Measurements from ENCODE around the gene ANKRD33B. TPM values are rescaled to one million over a fixed set of nuclear protein-coding genes. Genes with fewer than 3 reads are reported as not detected.
"Not testable (repeated sequence)": the region's sequence is repeated elsewhere in the genome, so short reads cannot be mapped to it uniquely, and the experiment has no call there.

ANKRD33B gene
- polyA plus RNA-seq, 1 experiment = 4.8 TPM

DNA sequence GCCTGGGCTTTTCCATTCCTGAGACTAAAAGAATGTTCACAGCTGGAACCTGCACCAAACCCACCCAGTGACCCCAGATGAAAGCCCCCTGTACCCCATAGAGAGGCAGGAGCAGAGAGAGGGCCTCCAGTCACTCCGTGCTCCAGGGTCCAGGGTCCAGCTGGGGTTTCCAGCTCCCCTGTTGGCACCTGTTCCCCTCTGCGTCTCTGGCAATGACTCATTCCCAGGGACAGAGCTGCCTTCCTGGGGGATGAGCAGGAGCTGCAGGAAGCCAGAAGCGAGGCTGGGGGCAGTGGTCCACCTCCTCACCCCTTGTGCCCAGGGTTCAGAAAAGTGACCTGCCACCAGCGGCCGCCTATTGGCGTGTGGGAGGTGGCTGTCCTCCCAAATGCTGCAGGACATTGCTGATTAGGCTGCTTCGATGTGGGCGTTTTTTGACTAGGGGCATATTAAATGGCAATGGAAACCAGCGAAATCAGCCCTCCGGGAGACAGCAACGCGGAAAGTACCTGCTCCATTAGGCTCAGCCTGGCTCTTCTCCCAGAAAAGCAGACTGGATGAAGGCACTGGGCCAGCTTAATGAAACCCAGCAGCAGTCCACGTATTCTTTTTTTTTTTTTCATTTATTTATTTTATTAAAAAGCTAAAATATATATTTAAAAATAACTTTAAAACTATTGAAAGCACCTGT lies 99.8 kb downstream of the ANKRD33B start:
- TF ChIP-seq, protein P1, sequence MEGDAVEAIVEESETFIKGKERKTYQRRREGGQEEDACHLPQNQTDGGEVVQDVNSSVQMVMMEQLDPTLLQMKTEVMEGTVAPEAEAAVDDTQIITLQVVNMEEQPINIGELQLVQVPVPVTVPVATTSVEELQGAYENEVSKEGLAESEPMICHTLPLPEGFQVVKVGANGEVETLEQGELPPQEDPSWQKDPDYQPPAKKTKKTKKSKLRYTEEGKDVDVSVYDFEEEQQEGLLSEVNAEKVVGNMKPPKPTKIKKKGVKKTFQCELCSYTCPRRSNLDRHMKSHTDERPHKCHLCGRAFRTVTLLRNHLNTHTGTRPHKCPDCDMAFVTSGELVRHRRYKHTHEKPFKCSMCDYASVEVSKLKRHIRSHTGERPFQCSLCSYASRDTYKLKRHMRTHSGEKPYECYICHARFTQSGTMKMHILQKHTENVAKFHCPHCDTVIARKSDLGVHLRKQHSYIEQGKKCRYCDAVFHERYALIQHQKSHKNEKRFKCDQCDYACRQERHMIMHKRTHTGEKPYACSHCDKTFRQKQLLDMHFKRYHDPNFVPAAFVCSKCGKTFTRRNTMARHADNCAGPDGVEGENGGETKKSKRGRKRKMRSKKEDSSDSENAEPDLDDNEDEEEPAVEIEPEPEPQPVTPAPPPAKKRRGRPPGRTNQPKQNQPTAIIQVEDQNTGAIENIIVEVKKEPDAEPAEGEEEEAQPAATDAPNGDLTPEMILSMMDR (IDR thresholded peaks at IDR 0.05; ENCODE audit: low read depth, low read length) = no peak

DNA sequence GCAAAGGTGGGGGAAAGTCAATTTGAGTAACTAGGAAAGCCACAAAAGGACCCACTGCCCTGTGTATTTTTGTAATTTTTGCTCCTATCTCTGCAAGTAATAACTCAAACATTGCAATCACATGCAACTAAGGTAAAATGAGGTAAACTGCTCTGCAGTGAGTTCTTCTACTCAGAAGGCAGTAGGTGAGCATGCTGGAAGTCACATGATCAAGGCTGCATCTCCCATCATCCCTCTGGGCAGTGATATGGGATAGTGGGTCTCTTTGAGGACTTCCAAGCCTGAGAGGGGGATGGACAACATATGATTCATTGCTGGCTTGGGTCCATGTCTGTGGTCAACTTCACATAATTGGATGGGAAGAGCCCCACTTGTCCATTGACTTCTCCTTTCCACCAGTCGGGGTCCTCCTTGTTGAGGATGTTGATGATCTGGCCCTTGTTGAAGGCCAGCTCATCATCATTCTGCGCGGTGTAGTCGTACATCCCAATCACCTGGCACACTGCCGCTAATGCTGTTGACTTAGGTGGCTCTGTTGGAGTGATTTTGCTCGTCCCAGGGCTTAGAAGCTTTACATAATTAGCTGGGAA lies 100.4 kb downstream of the ANKRD33B start:
- POLR2A ChIA-PET; H3K4me3 ChIP-seq (ENCODE audit: low read depth, low read length); H3K27ac ChIP-seq (ENCODE audit: low read depth, low read length); H3K9me3 ChIP-seq (ENCODE audit: control insufficient read depth, insufficient read depth, low read length); DNase-seq (ENCODE audit: low read depth, low spot score); H3K27me3 ChIP-seq (ENCODE audit: control insufficient read depth, insufficient read depth, low read length): not testable (repeated sequence)
- CTCF ChIA-PET = interaction anchor here (0.6 kb wide), 1 partner anchor 163 kb away, joined by 3 read pairs; no protein-coding TSS in a partner anchor

More for the DNA sequence above, 99.8 kb downstream of the ANKRD33B start:
- peaks cover 2% of the 10 kb centered on the region; the same call in 1 of the 2 replicates for H3K9me3 ChIP-seq (ENCODE audit: control insufficient read depth, insufficient read depth, low read length)
- peak overlapping the region; percentile 47 for H3K27ac ChIP-seq (ENCODE audit: low read depth, low read length)
- H3K4me3 ChIP-seq (ENCODE audit: low read depth, low read length) = no peak overlapping the region
- ChIA-PET POLR2A (no interaction called here), CTCF (interaction anchor here (0.6 to 2.1 kb wide), 3 partner anchors 15 to 211 kb away, joined by 3 to 6 read pairs (median 4); no protein-coding TSS in a partner anchor)
- no peaks in the 10 kb centered on the region for H3K27me3 ChIP-seq (ENCODE audit: control insufficient read depth, insufficient read depth, low read length)
- DNase-seq (ENCODE audit: low read depth, low spot score) = no peak

DNA sequence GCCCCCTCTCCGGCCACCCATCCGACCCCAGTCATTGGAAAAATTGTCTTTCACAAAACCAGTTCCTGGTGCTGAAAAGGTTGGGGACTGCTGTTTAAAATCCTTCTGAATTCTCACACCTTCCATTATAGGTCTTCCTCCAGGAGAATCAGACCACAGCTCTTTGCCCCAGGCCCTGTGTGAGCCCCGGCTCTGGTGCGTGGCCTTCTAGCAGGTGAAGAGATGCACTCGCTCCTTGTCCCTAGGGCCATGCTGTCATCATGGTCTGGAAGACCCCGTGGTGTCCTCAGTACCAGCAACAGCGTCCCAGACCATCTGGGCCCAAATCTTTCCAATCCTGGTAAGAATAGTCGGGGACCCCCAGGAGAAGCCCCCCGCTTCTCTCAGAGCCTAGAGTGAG lies 101.9 kb downstream of the ANKRD33B start:
- no peak overlapping the region for H3K27ac ChIP-seq (ENCODE audit: low read depth, low read length)
- ChIA-PET POLR2A (no interaction called here), CTCF (no interaction called here)
- H3K9me3 ChIP-seq (ENCODE audit: control insufficient read depth, insufficient read depth, low read length) = peaks cover 6% of the 10 kb centered on the region; the same call in 1 of the 2 replicates
- DNase-seq (ENCODE audit: low read depth, low spot score) = no peak
- no peaks in the 10 kb centered on the region for H3K27me3 ChIP-seq (ENCODE audit: control insufficient read depth, insufficient read depth, low read length)
- no peak overlapping the region for H3K4me3 ChIP-seq (ENCODE audit: low read depth, low read length)
- TF ChIP-seq, protein P1 (IDR thresholded peaks at IDR 0.05; ENCODE audit: low read depth, low read length) = no peak

DNA sequence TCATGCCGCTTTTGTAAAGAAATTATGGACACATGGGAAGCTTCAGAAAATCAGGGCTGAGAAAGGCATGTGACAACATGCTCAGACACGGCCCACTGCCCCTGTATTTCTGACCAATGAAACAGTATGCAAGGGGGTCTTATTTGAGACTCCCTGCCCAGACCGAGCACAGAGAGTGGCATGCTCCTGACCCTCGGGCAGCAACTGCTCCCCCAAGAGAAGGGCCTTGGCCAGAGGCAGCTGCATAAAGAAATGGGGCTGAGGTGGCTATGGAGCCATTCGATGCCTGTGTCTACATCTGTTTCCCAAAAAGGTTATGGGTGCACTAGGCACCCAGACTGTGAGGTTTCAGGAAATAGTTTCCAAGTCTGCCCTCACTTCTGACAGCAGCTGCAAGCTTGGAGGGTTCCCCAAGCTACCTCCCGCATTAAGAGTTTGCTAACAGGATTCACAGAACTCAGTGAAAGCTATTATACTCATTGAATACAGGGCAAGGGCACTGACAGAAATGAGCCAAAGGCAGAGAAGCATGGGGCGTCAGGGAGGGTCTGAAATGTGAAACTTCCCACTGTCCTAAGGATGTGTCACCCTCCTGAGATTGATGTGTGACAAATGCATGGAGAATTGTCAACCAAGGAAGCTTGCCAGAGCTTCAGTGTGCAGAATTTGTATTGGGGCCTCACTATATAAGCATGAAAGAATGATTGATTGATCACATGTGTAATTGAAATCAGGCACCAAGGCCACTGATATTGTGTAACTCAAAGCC lies 102.8 kb downstream of the ANKRD33B start:
- ChIA-PET POLR2A (no interaction called here), CTCF (no interaction called here)

DNA sequence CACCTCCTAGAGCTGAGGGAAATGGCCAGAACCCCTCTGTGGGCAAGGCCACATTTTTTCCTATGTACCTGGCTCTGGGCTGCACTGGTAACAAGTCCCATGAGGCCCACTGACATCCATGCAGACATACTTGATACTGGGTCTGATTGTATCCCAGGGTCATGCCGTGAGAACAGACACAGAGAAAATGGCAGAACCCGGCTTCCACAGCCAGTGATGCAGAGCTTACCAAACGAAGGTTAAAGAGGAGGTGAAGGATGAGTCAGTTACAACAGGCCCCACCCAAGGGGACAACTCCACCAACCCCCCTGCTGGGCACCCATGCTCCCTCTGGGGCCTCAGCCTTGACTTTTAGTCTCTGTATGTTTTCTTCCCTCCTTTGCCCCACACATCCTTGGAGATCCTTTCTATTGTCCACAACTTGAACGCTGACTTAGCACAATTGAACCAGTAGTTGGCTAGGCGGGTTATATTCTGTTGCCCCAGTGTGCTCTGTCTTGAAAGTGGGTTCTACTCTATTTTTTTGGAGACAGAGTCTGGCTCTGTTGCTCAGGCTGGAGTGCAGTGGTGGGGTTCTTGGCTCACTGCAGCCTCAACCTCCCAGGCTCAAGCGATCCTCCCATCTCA lies 103.7 kb downstream of the ANKRD33B start:
- Histone ChIP-seq H3K4me3 (ENCODE audit: low read depth, low read length) (no peak overlapping the region), H3K9me3 (ENCODE audit: control insufficient read depth, insufficient read depth, low read length) (peaks cover 6% of the 10 kb centered on the region; the same call in 1 of the 2 replicates), H3K27me3 (ENCODE audit: control insufficient read depth, insufficient read depth, low read length) (no peaks in the 10 kb centered on the region), H3K27ac (ENCODE audit: low read depth, low read length) (no peak overlapping the region)
- ChIA-PET POLR2A (no interaction called here), CTCF (no interaction called here)
- DNase-seq (ENCODE audit: low read depth, low spot score) = no peak
- TF ChIP-seq, protein P1 (IDR thresholded peaks at IDR 0.05; ENCODE audit: low read depth, low read length) = no peak

More for the DNA sequence above, 102.8 kb downstream of the ANKRD33B start:
- Histone ChIP-seq H3K4me3 (ENCODE audit: low read depth, low read length) (no peak overlapping the region), H3K9me3 (ENCODE audit: control insufficient read depth, insufficient read depth, low read length) (peaks cover 6% of the 10 kb centered on the region; the same call in 1 of the 2 replicates), H3K27ac (ENCODE audit: low read depth, low read length) (no peak overlapping the region), H3K27me3 (ENCODE audit: control insufficient read depth, insufficient read depth, low read length) (no peaks in the 10 kb centered on the region)
- DNase-seq (ENCODE audit: low read depth, low spot score) = no peak
- TF ChIP-seq, protein P1 (IDR thresholded peaks at IDR 0.05; ENCODE audit: low read depth, low read length) = no peak

Measured in AG04450 (cell line).